ENCODE data around the gene HACD2.

GRCh38 chr3:123475786-123476185, 109.1 kb downstream of the HACD2 start:
- TF ChIP-seq, protein P1, sequence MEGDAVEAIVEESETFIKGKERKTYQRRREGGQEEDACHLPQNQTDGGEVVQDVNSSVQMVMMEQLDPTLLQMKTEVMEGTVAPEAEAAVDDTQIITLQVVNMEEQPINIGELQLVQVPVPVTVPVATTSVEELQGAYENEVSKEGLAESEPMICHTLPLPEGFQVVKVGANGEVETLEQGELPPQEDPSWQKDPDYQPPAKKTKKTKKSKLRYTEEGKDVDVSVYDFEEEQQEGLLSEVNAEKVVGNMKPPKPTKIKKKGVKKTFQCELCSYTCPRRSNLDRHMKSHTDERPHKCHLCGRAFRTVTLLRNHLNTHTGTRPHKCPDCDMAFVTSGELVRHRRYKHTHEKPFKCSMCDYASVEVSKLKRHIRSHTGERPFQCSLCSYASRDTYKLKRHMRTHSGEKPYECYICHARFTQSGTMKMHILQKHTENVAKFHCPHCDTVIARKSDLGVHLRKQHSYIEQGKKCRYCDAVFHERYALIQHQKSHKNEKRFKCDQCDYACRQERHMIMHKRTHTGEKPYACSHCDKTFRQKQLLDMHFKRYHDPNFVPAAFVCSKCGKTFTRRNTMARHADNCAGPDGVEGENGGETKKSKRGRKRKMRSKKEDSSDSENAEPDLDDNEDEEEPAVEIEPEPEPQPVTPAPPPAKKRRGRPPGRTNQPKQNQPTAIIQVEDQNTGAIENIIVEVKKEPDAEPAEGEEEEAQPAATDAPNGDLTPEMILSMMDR (IDR thresholded peaks at IDR 0.05) = no peak
- TF ChIP-seq POLR2A (IDR thresholded peaks at IDR 0.05) = no peak

Measured in adrenal gland (tissue), 5 donors.